ENCODE measurements around the gene CAPN3.

DNA sequence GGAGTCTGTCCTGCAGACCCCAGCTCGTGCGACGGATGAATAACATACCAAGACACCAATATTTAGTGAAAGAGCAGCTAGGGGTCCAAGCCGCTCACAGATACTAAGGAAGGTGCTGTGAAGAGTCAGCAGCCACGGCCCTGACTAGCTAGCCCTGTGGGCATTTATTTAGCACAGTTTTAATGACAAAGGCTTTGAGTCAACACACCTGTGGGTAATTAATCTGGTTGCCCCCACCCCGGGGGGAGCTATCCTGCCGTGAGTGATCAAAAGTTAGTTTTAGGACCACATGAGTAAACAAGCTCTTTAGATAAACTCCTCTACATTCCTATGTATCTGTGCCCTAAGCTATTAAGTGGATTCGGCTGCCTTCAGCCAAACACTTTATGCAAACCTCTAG lies 18.7 kb downstream of the CAPN3 start:
- TF ChIP-seq, protein P1, sequence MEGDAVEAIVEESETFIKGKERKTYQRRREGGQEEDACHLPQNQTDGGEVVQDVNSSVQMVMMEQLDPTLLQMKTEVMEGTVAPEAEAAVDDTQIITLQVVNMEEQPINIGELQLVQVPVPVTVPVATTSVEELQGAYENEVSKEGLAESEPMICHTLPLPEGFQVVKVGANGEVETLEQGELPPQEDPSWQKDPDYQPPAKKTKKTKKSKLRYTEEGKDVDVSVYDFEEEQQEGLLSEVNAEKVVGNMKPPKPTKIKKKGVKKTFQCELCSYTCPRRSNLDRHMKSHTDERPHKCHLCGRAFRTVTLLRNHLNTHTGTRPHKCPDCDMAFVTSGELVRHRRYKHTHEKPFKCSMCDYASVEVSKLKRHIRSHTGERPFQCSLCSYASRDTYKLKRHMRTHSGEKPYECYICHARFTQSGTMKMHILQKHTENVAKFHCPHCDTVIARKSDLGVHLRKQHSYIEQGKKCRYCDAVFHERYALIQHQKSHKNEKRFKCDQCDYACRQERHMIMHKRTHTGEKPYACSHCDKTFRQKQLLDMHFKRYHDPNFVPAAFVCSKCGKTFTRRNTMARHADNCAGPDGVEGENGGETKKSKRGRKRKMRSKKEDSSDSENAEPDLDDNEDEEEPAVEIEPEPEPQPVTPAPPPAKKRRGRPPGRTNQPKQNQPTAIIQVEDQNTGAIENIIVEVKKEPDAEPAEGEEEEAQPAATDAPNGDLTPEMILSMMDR (IDR thresholded peaks at IDR 0.05; ENCODE audit: insufficient read depth, low read length), result no peak
- TF ChIP-seq POLR2AphosphoS5 (IDR thresholded peaks at IDR 0.05; ENCODE audit: low read depth), result no peak
- no peak for TF ChIP-seq GABPA (IDR thresholded peaks at IDR 0.05; ENCODE audit: low read depth)
- TF ChIP-seq, protein P2, sequence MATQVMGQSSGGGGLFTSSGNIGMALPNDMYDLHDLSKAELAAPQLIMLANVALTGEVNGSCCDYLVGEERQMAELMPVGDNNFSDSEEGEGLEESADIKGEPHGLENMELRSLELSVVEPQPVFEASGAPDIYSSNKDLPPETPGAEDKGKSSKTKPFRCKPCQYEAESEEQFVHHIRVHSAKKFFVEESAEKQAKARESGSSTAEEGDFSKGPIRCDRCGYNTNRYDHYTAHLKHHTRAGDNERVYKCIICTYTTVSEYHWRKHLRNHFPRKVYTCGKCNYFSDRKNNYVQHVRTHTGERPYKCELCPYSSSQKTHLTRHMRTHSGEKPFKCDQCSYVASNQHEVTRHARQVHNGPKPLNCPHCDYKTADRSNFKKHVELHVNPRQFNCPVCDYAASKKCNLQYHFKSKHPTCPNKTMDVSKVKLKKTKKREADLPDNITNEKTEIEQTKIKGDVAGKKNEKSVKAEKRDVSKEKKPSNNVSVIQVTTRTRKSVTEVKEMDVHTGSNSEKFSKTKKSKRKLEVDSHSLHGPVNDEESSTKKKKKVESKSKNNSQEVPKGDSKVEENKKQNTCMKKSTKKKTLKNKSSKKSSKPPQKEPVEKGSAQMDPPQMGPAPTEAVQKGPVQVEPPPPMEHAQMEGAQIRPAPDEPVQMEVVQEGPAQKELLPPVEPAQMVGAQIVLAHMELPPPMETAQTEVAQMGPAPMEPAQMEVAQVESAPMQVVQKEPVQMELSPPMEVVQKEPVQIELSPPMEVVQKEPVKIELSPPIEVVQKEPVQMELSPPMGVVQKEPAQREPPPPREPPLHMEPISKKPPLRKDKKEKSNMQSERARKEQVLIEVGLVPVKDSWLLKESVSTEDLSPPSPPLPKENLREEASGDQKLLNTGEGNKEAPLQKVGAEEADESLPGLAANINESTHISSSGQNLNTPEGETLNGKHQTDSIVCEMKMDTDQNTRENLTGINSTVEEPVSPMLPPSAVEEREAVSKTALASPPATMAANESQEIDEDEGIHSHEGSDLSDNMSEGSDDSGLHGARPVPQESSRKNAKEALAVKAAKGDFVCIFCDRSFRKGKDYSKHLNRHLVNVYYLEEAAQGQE (IDR thresholded peaks at IDR 0.05; ENCODE audit: insufficient replicate concordance, low read depth), result no peak

Measured in HL-60 (cell line).